ENCODE data around the gene MSRB2. TPM values are rescaled to one million over a fixed set of nuclear protein-coding genes. Genes with fewer than 3 reads are reported as not detected.

MSRB2 gene
- polyA plus RNA-seq, 1 donor from 2014 or later = 15.3 TPM

DNA sequence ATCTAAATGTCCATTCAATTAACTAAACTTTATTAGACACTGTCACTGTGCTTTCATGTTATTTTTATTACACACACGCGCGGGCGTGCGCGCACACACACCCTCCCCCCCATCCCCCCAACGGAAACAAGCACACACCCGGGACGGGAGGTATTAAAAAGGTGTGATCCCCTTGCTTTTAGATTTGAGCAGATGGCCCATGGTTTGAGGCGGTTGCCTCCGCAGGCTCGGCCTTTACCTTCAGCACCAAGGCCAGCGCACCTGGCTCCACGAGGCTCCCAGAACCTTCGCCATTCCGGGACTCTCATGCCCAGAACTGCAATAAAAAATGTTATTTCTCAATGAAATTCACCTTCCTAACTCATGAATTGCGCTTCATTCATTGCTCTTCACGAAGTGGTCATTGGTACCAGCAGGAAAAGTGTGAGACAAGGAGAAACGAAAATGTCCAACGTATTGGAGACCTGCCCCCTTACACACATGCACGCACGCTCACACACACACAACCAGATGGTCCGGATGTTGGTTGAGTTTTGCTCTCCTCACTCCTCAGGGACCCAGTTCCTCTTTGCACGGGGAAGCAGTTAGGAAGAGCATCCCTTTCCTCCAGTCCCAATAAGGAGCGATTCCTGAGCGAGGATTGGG is 76.0 kb downstream of the MSRB2 start:
- TF ChIP-seq, protein P1, sequence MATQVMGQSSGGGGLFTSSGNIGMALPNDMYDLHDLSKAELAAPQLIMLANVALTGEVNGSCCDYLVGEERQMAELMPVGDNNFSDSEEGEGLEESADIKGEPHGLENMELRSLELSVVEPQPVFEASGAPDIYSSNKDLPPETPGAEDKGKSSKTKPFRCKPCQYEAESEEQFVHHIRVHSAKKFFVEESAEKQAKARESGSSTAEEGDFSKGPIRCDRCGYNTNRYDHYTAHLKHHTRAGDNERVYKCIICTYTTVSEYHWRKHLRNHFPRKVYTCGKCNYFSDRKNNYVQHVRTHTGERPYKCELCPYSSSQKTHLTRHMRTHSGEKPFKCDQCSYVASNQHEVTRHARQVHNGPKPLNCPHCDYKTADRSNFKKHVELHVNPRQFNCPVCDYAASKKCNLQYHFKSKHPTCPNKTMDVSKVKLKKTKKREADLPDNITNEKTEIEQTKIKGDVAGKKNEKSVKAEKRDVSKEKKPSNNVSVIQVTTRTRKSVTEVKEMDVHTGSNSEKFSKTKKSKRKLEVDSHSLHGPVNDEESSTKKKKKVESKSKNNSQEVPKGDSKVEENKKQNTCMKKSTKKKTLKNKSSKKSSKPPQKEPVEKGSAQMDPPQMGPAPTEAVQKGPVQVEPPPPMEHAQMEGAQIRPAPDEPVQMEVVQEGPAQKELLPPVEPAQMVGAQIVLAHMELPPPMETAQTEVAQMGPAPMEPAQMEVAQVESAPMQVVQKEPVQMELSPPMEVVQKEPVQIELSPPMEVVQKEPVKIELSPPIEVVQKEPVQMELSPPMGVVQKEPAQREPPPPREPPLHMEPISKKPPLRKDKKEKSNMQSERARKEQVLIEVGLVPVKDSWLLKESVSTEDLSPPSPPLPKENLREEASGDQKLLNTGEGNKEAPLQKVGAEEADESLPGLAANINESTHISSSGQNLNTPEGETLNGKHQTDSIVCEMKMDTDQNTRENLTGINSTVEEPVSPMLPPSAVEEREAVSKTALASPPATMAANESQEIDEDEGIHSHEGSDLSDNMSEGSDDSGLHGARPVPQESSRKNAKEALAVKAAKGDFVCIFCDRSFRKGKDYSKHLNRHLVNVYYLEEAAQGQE (IDR thresholded peaks at IDR 0.05; ENCODE audit: borderline replicate concordance) = peak; percentile 77
- no peak for TF ChIP-seq EZH2 (IDR thresholded peaks at IDR 0.05; ENCODE audit: borderline replicate concordance, insufficient read depth, low read length, poor library complexity, severe bottlenecking)
- no peaks in the 10 kb centered on the region for H4K20me1 ChIP-seq (ENCODE audit: insufficient read depth)
- no peak overlapping the region for H3K4me2 ChIP-seq (ENCODE audit: low read length)
- no peaks in the 10 kb centered on the region for H3K9me2 ChIP-seq (ENCODE audit: insufficient read depth, low read length)
- H3K4me3 ChIP-seq (ENCODE audit: low read length) = no peak overlapping the region
- no peaks in the 10 kb centered on the region for H3K9me3 ChIP-seq (ENCODE audit: low read length)
- no peaks in the 10 kb centered on the region for H3K36me3 ChIP-seq (ENCODE audit: insufficient read depth, low read length)
- H2AFZ ChIP-seq (ENCODE audit: low read depth, low read length) = no peak overlapping the region
- H3F3A ChIP-seq (ENCODE audit: insufficient read depth, low read length, poor library complexity, severe bottlenecking) = no peaks in the 10 kb centered on the region
- no peaks in the 10 kb centered on the region for H3K79me2 ChIP-seq (replicated peaks; ENCODE audit: insufficient read depth, low read length)
- H3K27me3 ChIP-seq (ENCODE audit: insufficient read depth, low read depth, low read length) = peaks cover 93% of the 10 kb centered on the region
- no peak overlapping the region for H3K9ac ChIP-seq (ENCODE audit: low read length)
- H3K27ac ChIP-seq (ENCODE audit: low read length) = no peak overlapping the region

Small RNAs within 50 kb of the gene (small RNA-seq; reads per million reads assigned to genes)
- gene RF00561 = 0 to 0.08 (median 0.03) reads per million in 3 experiments

Other genes with a start within 250 kb of the MSRB2 start
- gene ARMC3, start 167.5 kb upstream of the MSRB2 start, polyA plus RNA-seq = 0.22 TPM in 1 of 2 replicates, not detected in the other
- gene PTF1A, start 96.7 kb downstream of the MSRB2 start, polyA plus RNA-seq = not detected in 2 replicates
- 0.48 and 3.8 TPM in 2 replicates for gene C10orf67, start 249.2 kb downstream of the MSRB2 start, polyA plus RNA-seq

Measured in neural cell (in vitro differentiated cells).